Measurements from ENCODE around the gene NCAM2. TPM values are rescaled to one million over a fixed set of nuclear protein-coding genes. Genes with fewer than 3 reads are reported as not detected.

NCAM2 gene
- polyA plus RNA-seq, 1 experiment: 7.7 TPM

DNA sequence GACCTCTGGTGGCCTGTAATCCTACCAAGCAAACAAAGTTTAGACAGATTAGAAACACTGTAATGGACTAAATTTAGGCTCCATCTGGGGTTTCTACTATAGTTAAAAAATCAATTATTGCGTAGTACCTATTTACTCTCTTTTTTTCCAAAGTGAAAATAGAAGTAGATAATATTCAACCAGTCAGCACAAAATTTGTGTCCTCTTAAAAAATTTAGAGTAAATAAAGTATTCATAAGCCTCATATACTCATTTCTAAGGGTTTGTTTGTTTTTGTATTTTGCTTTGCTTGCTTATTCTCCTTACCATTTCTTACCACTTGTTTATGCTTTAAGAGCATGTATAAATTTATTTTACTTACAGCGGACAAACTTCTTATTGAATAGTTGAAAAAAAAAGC, 54.5 kb downstream of the NCAM2 start:
- TF ChIP-seq CTCF (IDR thresholded peaks at IDR 0.05; ENCODE audit: low read depth, low read length): no peak
- no peak for DNase-seq (ENCODE audit: low read depth, low spot score)
- Histone ChIP-seq H3K27me3 (ENCODE audit: control insufficient read depth, insufficient read depth, low read length) (no peaks in the 10 kb centered on the region), H3K9me3 (ENCODE audit: control insufficient read depth, insufficient read depth, low read length) (no peaks in the 10 kb centered on the region), H3K4me3 (ENCODE audit: low read depth, low read length) (no peak overlapping the region), H3K27ac (ENCODE audit: low read depth, low read length) (no peak overlapping the region)
- ChIA-PET POLR2A (no interaction called here), CTCF (interaction anchor here (0.7 kb wide), 1 partner anchor 30 kb away, joined by 5 read pairs; no protein-coding TSS in a partner anchor)

DNA sequence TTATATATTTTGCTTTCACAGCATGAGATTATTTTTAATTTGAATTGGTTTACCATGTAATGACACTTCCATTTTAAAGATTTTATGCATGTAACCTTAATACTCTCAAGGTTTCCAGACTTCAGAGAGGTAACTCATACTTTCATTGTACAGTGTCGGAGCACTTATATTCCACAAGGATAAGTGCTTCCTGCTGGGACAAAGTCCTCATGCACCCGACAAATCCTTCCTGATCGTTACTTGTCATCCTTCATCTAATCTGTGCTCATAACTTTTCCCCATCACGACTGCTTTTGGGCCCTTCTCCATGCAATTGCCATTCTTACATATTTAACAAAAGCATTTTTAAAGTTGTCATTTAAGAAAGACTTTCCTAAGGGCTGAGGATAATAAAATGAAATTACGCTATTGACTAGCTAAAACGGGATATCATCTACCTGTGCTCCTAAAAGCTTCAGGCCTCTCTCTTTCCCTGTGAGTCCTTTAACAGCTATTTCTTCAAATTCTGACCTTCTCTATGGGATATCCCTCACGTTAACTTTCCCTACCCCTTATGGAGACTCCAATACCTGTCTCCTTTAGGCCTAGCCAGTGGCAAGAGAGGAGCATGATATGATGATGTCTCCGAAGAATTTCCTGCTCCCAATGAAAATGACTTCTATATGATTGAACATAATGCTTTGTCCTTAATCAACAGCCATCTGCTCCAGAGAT, 59.3 kb downstream of the NCAM2 start:
- DNase-seq (ENCODE audit: low read depth, low spot score): no peak

DNA sequence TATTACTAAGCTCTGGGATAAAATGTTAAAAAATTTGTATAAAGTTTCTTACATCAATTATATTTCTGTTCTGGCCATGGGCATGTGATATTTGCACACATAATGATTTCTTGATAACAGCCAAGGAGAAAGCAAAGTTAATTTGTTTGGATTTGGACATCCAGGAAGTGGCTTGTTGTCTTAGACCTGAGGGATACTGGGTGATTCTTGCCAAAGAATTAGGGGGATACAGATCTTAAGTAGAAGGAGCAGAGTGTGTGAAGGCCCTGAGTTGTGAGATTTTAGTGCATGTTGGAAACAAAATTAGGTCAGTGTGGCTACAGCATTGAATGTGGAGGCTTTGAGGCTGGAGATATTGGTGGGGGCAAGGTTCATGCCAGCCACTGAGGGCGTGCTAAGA, 65.6 kb downstream of the NCAM2 start:
- H3K27me3 ChIP-seq (ENCODE audit: control insufficient read depth, insufficient read depth, low read length): no peaks in the 10 kb centered on the region
- no peak for DNase-seq (ENCODE audit: low read depth, low spot score)
- no peak for TF ChIP-seq CTCF (IDR thresholded peaks at IDR 0.05; ENCODE audit: low read depth, low read length)
- POLR2A ChIA-PET: no interaction called here
- no peak overlapping the region for H3K4me3 ChIP-seq (ENCODE audit: low read depth, low read length)
- CTCF ChIA-PET: interaction anchor here (0.5 kb wide), 1 partner anchor 20 kb away, joined by 4 read pairs; no protein-coding TSS in a partner anchor
- H3K9me3 ChIP-seq (ENCODE audit: control insufficient read depth, insufficient read depth, low read length): no peaks in the 10 kb centered on the region
- H3K27ac ChIP-seq (ENCODE audit: low read depth, low read length): no peak overlapping the region

More for the DNA sequence above, 59.3 kb downstream of the NCAM2 start:
- Histone ChIP-seq H3K4me3 (ENCODE audit: low read depth, low read length) (no peak overlapping the region), H3K27me3 (ENCODE audit: control insufficient read depth, insufficient read depth, low read length) (no peaks in the 10 kb centered on the region), H3K27ac (ENCODE audit: low read depth, low read length) (no peak overlapping the region), H3K9me3 (ENCODE audit: control insufficient read depth, insufficient read depth, low read length) (no peaks in the 10 kb centered on the region)
- POLR2A ChIA-PET: no interaction called here
- TF ChIP-seq CTCF (IDR thresholded peaks at IDR 0.05; ENCODE audit: low read depth, low read length): no peak
- CTCF ChIA-PET: interaction anchor here (0.6 kb wide), 1 partner anchor 30 kb away, joined by 3 read pairs; no protein-coding TSS in a partner anchor

GRCh38 chr21:21064353-21064752, 66.1 kb downstream of the NCAM2 start:
- ChIA-PET POLR2A (no interaction called here), CTCF (no interaction called here)
- Histone ChIP-seq H3K9me3 (ENCODE audit: control insufficient read depth, insufficient read depth, low read length) (no peaks in the 10 kb centered on the region), H3K27ac (ENCODE audit: low read depth, low read length) (no peak overlapping the region), H3K4me3 (ENCODE audit: low read depth, low read length) (no peak overlapping the region), H3K27me3 (ENCODE audit: control insufficient read depth, insufficient read depth, low read length) (no peaks in the 10 kb centered on the region)
- DNase-seq (ENCODE audit: low read depth, low spot score): no peak
- TF ChIP-seq CTCF (IDR thresholded peaks at IDR 0.05; ENCODE audit: low read depth, low read length): no peak

- ChIA-PET CTCF (interaction anchor here (0.7 kb wide), 1 partner anchor 9 kb away, joined by 5 read pairs; no protein-coding TSS in a partner anchor), POLR2A (no interaction called here)
- Histone ChIP-seq H3K27me3 (ENCODE audit: control insufficient read depth, insufficient read depth, low read length) (no peaks in the 10 kb centered on the region), H3K4me3 (ENCODE audit: low read depth, low read length) (no peak overlapping the region), H3K9me3 (ENCODE audit: control insufficient read depth, insufficient read depth, low read length) (no peaks in the 10 kb centered on the region), H3K27ac (ENCODE audit: low read depth, low read length) (no peak overlapping the region)
- no peak for DNase-seq (ENCODE audit: low read depth, low spot score)
- no peak for TF ChIP-seq CTCF (IDR thresholded peaks at IDR 0.05; ENCODE audit: low read depth, low read length)
Measured at GRCh38 chr21:21067375-21067774, 69.2 kb downstream of the NCAM2 start.
